NK-92 treated with Interleukin-12 subunit alpha and Interleukin-12 subunit beta, amount 100 ng/mL, for 24 hours (cell line): ENCODE measurements around the gene APEH.

Source experiments
- DNase-seq: peaks from one replicate; lab custom pipeline; 2025; lab: John Stamatoyannopoulos, UW

Gene APEH

GRCh38 chr3:49650637-49651036, 23.5 kb upstream of the APEH start:
- no peak for DNase-seq

- DNase-seq, result no peak
Measured at GRCh38 chr3:49652218-49652902, 21.8 kb upstream of the APEH start.

GRCh38 chr3:49652903-49653415, 21.2 kb upstream of the APEH start:
- no peak for DNase-seq

GRCh38 chr3:49653621-49654020, 20.5 kb upstream of the APEH start:
- no peak for DNase-seq

- DNase-seq, result no peak
Measured at GRCh38 chr3:49654176-49654825, 19.9 kb upstream of the APEH start.

GRCh38 chr3:49654955-49655556, 19.1 kb upstream of the APEH start:
- DNase-seq, result no peak

GRCh38 chr3:49655731-49656285, 18.3 kb upstream of the APEH start:
- no peak for DNase-seq

GRCh38 chr3:49656541-49657112, 17.5 kb upstream of the APEH start:
- DNase-seq, result no peak

GRCh38 chr3:49657208-49657915, 16.8 kb upstream of the APEH start:
- no peak for DNase-seq

GRCh38 chr3:49658711-49659110, 15.4 kb upstream of the APEH start:
- DNase-seq, result no peak

- peak; percentile 5 for DNase-seq
Measured at GRCh38 chr3:49659756-49660155, 14.4 kb upstream of the APEH start.

- no peak for DNase-seq
Measured at GRCh38 chr3:49661281-49661680, 12.9 kb upstream of the APEH start.

- no peak for DNase-seq
Measured at GRCh38 chr3:49662021-49662420, 12.1 kb upstream of the APEH start.

- no peak for DNase-seq
Measured at GRCh38 chr3:49662720-49663413, 11.3 kb upstream of the APEH start.

- DNase-seq, result no peak
Measured at GRCh38 chr3:49663831-49664230, 10.3 kb upstream of the APEH start.

- no peak for DNase-seq
Measured at GRCh38 chr3:49664300-49664699, 9.9 kb upstream of the APEH start.

- no peak for DNase-seq
Measured at GRCh38 chr3:49665822-49666519, 8.2 kb upstream of the APEH start.

- DNase-seq, result no peak
Measured at GRCh38 chr3:49666592-49666991, 7.6 kb upstream of the APEH start.

- DNase-seq, result no peak
Measured at GRCh38 chr3:49667701-49668413, 6.3 kb upstream of the APEH start.

- no peak for DNase-seq
Measured at GRCh38 chr3:49668414-49668797, 5.7 kb upstream of the APEH start.
